Activated naive CD8-positive, alpha-beta T cell treated with anti-CD3 and anti-CD28 coated beads, Interleukin-2, amount 10 ng/mL, durations not matched to agents 7 days and 5 days (primary cell): ENCODE results near the gene DHTKD1. TPM values are rescaled to one million over a fixed set of nuclear protein-coding genes. Genes with fewer than 3 reads are reported as not detected.
"Not testable (repeated sequence)": the region's sequence is repeated elsewhere in the genome, so short reads cannot be mapped to it uniquely, and the experiment has no call there.

ENCODE experiments used
- ATAC-seq: fragments of 150-1000 bp; cut with Tn5 transposase; one replicate; pipeline ENCODE4 v1.10.0; 2021; ENCODE audit warnings: low read depth, moderate library complexity
- POLR2A ChIA-PET: fragments of 350-600 bp; sonication (Branson Sonifier 250); formaldehyde crosslinking; loops from one replicate; lab custom pipeline; 2021; ENCODE audit warnings: antibody characterized with exemption; lab: Charles Lee
- DNase-seq: peaks from one replicate; pipeline ENCODE4 v3.0.0; 2021
- H3K27ac Mint-ChIP-seq: one replicate; pipeline ENCODE4 v1.8.0; 2022; ENCODE audit warnings: mild to moderate bottlenecking, mixed read lengths
- H3K27me3 Mint-ChIP-seq: one replicate; pipeline ENCODE4 v1.8.0; 2022; ENCODE audit warnings: mild to moderate bottlenecking, moderate library complexity, mixed read lengths
- H3K36me3 Mint-ChIP-seq: one replicate; pipeline ENCODE4 v1.8.0; 2021; ENCODE audit warnings: mild to moderate bottlenecking, mixed read lengths
- H3K4me1 Mint-ChIP-seq: one replicate; pipeline ENCODE4 v1.8.0; 2021; ENCODE audit warnings: mixed read lengths
- H3K4me3 Mint-ChIP-seq: one replicate; pipeline ENCODE4 v1.8.0; 2022; ENCODE audit warnings: mild to moderate bottlenecking, moderate library complexity, mixed read lengths
- H3K9me3 Mint-ChIP-seq: one replicate; pipeline ENCODE4 v1.8.0; 2021; ENCODE audit warnings: mixed read lengths
- microRNA-seq: library from miRNA; unstranded; fragments of <30 nt; microRNA quantifications from one replicate; pipeline ENCODE4 v1.2.0, GENCODE V29; 2022
- total RNA-seq, 2 experiments: library from RNA; stranded (reverse); gene quantifications; one replicate each; pipeline ENCODE4 v1.2.3, GENCODE V29; 2021

Gene DHTKD1
- total RNA-seq, 2 experiments from 2014 or later: 18.3 to 19.2 TPM

GRCh38 chr10:12165999-12166775 is 97.4 kb downstream of the DHTKD1 start:
- no peaks in the 10 kb centered on the region for H3K27me3 Mint-ChIP-seq
- ATAC-seq (no peak), DNase-seq (no peak)
- H3K4me1 Mint-ChIP-seq: peaks cover 2% of the 10 kb centered on the region
- H3K36me3 Mint-ChIP-seq: peaks cover 16% of the 10 kb centered on the region
- H3K27ac Mint-ChIP-seq: no peak overlapping the region
- POLR2A ChIA-PET: no interaction called here
- H3K4me3 Mint-ChIP-seq: no peak overlapping the region
- H3K9me3 Mint-ChIP-seq: no peaks in the 10 kb centered on the region

- H3K27me3 Mint-ChIP-seq, H3K27ac Mint-ChIP-seq, H3K4me3 Mint-ChIP-seq, POLR2A ChIA-PET, ATAC-seq, H3K9me3 Mint-ChIP-seq, H3K4me1 Mint-ChIP-seq, DNase-seq: not testable (repeated sequence)
- H3K36me3 Mint-ChIP-seq: peaks cover 19% of the 10 kb centered on the region
Observed at GRCh38 chr10:12171512-12171911, 102.8 kb downstream of the DHTKD1 start.

Small RNA genes lying within 50 kb of the gene (microRNA-seq; reads per million reads assigned to microRNA genes)
- gene MIR548AK: not detected

Other genes with a start within 250 kb of the DHTKD1 start
- gene PROSER2, start 245.6 kb upstream of the DHTKD1 start, total RNA-seq: 1 to 10 TPM; 1.0 to 1.2 TPM
- 10 to 100 TPM; 30.4 to 31.0 TPM for gene UPF2, start 26.1 kb upstream of the DHTKD1 start, total RNA-seq
- 10 to 100 TPM; 13.2 to 14.5 TPM for gene SEC61A2, start 60.7 kb downstream of the DHTKD1 start, total RNA-seq
- 10 to 100 TPM; 71.4 to 74.8 TPM for gene NUDT5, start 126.9 kb downstream of the DHTKD1 start, total RNA-seq
- gene CDC123, start 127.2 kb downstream of the DHTKD1 start, total RNA-seq: 10 to 100 TPM; 56.7 to 69.2 TPM